ENCODE measurements around the gene WFS1.

Gene WFS1

GRCh38 chr4:6277935-6278800, 8.5 kb downstream of the WFS1 start:
- no peak for DNase-seq (ENCODE audit: low read depth in 1 of 2, low spot score in 1 of 2)

- no peak for DNase-seq (ENCODE audit: low read depth in 1 of 2, low spot score in 1 of 2)
Observed at GRCh38 chr4:6278801-6279197, 9.1 kb downstream of the WFS1 start.

GRCh38 chr4:6279582-6280289, 10.1 kb downstream of the WFS1 start:
- no peak for DNase-seq (ENCODE audit: low read depth in 1 of 2, low spot score in 1 of 2)

GRCh38 chr4:6280365-6280996, 10.8 kb downstream of the WFS1 start:
- DNase-seq (ENCODE audit: low read depth in 1 of 2, low spot score in 1 of 2): no peak

- DNase-seq (ENCODE audit: low read depth in 1 of 2, low spot score in 1 of 2): no peak
Observed at GRCh38 chr4:6281436-6282313, 12.0 kb downstream of the WFS1 start.

GRCh38 chr4:6282314-6282771, 12.7 kb downstream of the WFS1 start:
- DNase-seq (ENCODE audit: low read depth in 1 of 2, low spot score in 1 of 2): no peak

GRCh38 chr4:6283282-6283681, 13.6 kb downstream of the WFS1 start:
- DNase-seq (ENCODE audit: low read depth in 1 of 2, low spot score in 1 of 2): no peak

- DNase-seq (ENCODE audit: low read depth in 1 of 2, low spot score in 1 of 2): no peak
Observed at GRCh38 chr4:6287017-6287788, 17.6 kb downstream of the WFS1 start.

GRCh38 chr4:6288342-6288741, 18.7 kb downstream of the WFS1 start:
- DNase-seq (ENCODE audit: low read depth in 1 of 2, low spot score in 1 of 2): no peak

- no peak for DNase-seq (ENCODE audit: low read depth in 1 of 2, low spot score in 1 of 2)
Observed at GRCh38 chr4:6288871-6289270, 19.2 kb downstream of the WFS1 start.

- no peak for DNase-seq (ENCODE audit: low read depth in 1 of 2, low spot score in 1 of 2)
Observed at GRCh38 chr4:6290256-6290655, 20.6 kb downstream of the WFS1 start.

- DNase-seq (ENCODE audit: low read depth in 1 of 2, low spot score in 1 of 2): no peak
Observed at GRCh38 chr4:6290769-6291547, 21.3 kb downstream of the WFS1 start.

- DNase-seq (ENCODE audit: low read depth in 1 of 2, low spot score in 1 of 2): no peak
Observed at GRCh38 chr4:6291784-6292297, 22.2 kb downstream of the WFS1 start.

- no peak for DNase-seq (ENCODE audit: low read depth in 1 of 2, low spot score in 1 of 2)
Observed at GRCh38 chr4:6292376-6293096, 22.9 kb downstream of the WFS1 start.

GRCh38 chr4:6293097-6293445, 23.4 kb downstream of the WFS1 start:
- no peak for DNase-seq (ENCODE audit: low read depth in 1 of 2, low spot score in 1 of 2)

GRCh38 chr4:6293661-6294060, 24.0 kb downstream of the WFS1 start:
- DNase-seq (ENCODE audit: low read depth in 1 of 2, low spot score in 1 of 2): no peak

GRCh38 chr4:6294705-6295421, 25.2 kb downstream of the WFS1 start:
- DNase-seq (ENCODE audit: low read depth in 1 of 2, low spot score in 1 of 2): no peak

GRCh38 chr4:6295495-6295894, 25.8 kb downstream of the WFS1 start:
- no peak for DNase-seq (ENCODE audit: low read depth in 1 of 2, low spot score in 1 of 2)
